HepG2 (cell line): ENCODE results near the gene DMTF1. TPM values are rescaled to one million over a fixed set of nuclear protein-coding genes. Genes with fewer than 3 reads are reported as not detected.
A peak's percentile ranks its signal among the peaks of the same experiment; 100 is the strongest.

Experiments used
- ATF7 ChIP-seq, 2 experiments: fragments of 450-650 bp in 1 of 2; sonication (generic) in 1 of 2; formaldehyde crosslinking in 1 of 2; IDR thresholded peaks; 2 replicates each; pipeline versions ENCODE4 v1.4.0 to v1.6.1; 2016 to 2020; ENCODE audit warnings: antibody characterized with exemption in 1 of 2, mild to moderate bottlenecking in 1 of 2, missing genetic modification reagents in 1 of 2
- CCAR2 ChIP-seq: fragments of 200-400 bp; formaldehyde crosslinking; optimal IDR thresholded peaks from 2 replicates; pipeline ENCODE3; 2018; ENCODE audit warnings: low read depth, mild to moderate bottlenecking, low read length, moderate library complexity
- FOSL1 ChIP-seq: sonication (generic); formaldehyde crosslinking; IDR thresholded peaks from 2 replicates; pipeline ENCODE4 v1.9.0; 2021; ENCODE audit warnings: missing genetic modification reagents, borderline replicate concordance
- NFE2L1 ChIP-seq: sonication (generic); formaldehyde crosslinking; IDR thresholded peaks from 2 replicates; pipeline ENCODE4 v1.4.0; 2020; ENCODE audit warnings: missing genetic modification reagents, mild to moderate bottlenecking, borderline replicate concordance
- NFIB ChIP-seq: sonication (generic); formaldehyde crosslinking; IDR thresholded peaks from 2 replicates; pipeline ENCODE4 v1.9.0; 2021; ENCODE audit warnings: missing genetic modification reagents, mild to moderate bottlenecking, borderline replicate concordance
- NR2F6 ChIP-seq, 2 experiments: IDR thresholded peaks; 2 replicates each; pipeline ENCODE4 v1.6.1; 2016; ENCODE audit warnings: antibody characterized with exemption in 1 of 2, mild to moderate bottlenecking in 1 of 2
- TMF1 ChIP-seq: sonication (generic); formaldehyde crosslinking; IDR thresholded peaks from 2 replicates; pipeline ENCODE4 v1.8.1; 2022; ENCODE audit warnings: low read depth, missing genetic modification reagents
- TSC22D2 ChIP-seq: sonication (generic); formaldehyde crosslinking; IDR thresholded peaks from 2 replicates; pipeline ENCODE4 v1.5.1; 2020; ENCODE audit warnings: missing genetic modification reagents, mild to moderate bottlenecking, borderline replicate concordance
- U2AF1 ChIP-seq: fragments of 200-400 bp; formaldehyde crosslinking; optimal IDR thresholded peaks from 2 replicates; pipeline ENCODE3; 2017; ENCODE audit warnings: mild to moderate bottlenecking, low read depth, low read length
- ZBTB40 ChIP-seq, 2 experiments: fragments of 450-650 bp in 1 of 2; sonication (generic) in 1 of 2; formaldehyde crosslinking in 1 of 2; IDR thresholded peaks; 2 replicates each; pipeline versions ENCODE4 v1.6.1 to v1.8.0; 2016 to 2022; ENCODE audit warnings: antibody characterized with exemption in 1 of 2, mild to moderate bottlenecking in 1 of 2, missing genetic modification reagents in 1 of 2
- ZMYM2 ChIP-seq: sonication (generic); formaldehyde crosslinking; IDR thresholded peaks from 2 replicates; pipeline ENCODE4 v1.8.0; 2022; ENCODE audit warnings: mild to moderate bottlenecking, missing genetic modification reagents
- ZNF281 ChIP-seq: sonication (generic); formaldehyde crosslinking; IDR thresholded peaks from 2 replicates; pipeline ENCODE4 v1.4.0; 2020; ENCODE audit warnings: missing genetic modification reagents, borderline replicate concordance
- ZNF746 ChIP-seq: sonication (generic); formaldehyde crosslinking; IDR thresholded peaks from 2 replicates; pipeline ENCODE4 v1.8.0; 2022; ENCODE audit warnings: mild to moderate bottlenecking, missing genetic modification reagents
- polyA plus RNA-seq, 8 experiments: library from polyadenylated mRNA; depleted of rRNA in 3 of 8; stranded (reverse) in 7 of 8; unstranded in 1 of 8; fragments of >200 nt; fragmentation: Illumina TruSeq in 4 of 8; extraction: Trizol in 4 of 8; gene quantifications; 2 replicates each; pipeline versions ENCODE4 v1.2.1 to v1.2.3, GENCODE V29; 2011 to 2016; ENCODE audit warnings: low read depth in 4 of 8, missing spikeins in 1 of 8, mixed read lengths in 1 of 8; ENCODE audit not compliant: insufficient read depth in 1 of 8
- total RNA-seq, 5 experiments: library from RNA; depleted of rRNA; stranded (reverse); fragments of >200 nt; fragmentation: Illumina TruSeq; extraction: Trizol; gene quantifications; 2 replicates each; pipeline ENCODE4 v1.2.3, GENCODE V29; 2016; ENCODE audit warnings: low read depth in 1 of 5
- TF ChIP-seq, protein P1 (sequence below): fragments of 450-650 bp; IDR thresholded peaks from 2 replicates; pipeline ENCODE4 v1.6.1; 2016

The DMTF1 gene
- total and polyA plus RNA-seq, 2 of the 13 experiments (the other 11 are each of a cell fraction or from before 2014, with no cell fraction given) = 45.8 to 132 TPM

- no peak for TF ChIP-seq ZBTB40 (IDR thresholded peaks at IDR 0.05)
- TF ChIP-seq ZBTB40 (CRISPR knock-in tag; IDR thresholded peaks at IDR 0.05) = 0 out of 2 replicates have a peak, but pooled peaks have one; percentile 25
- no peak for TF ChIP-seq FOSL1 (CRISPR knock-in tag)
- no peak for TF ChIP-seq ATF7 (IDR thresholded peaks at IDR 0.05)
- TF ChIP-seq ATF7 (CRISPR knock-in tag; IDR thresholded peaks at IDR 0.05) = no peak
- no peak for TF ChIP-seq ZNF746 (CRISPR knock-in tag)
- no peak for TF ChIP-seq NFE2L1
- 0 out of 2 replicates have a peak, but pooled peaks have one; percentile 4 for TF ChIP-seq TSC22D2 (CRISPR knock-in tag)
- 0 out of 2 replicates have a peak, but pooled peaks have one; percentile 32 for TF ChIP-seq ZMYM2 (CRISPR knock-in tag)
- TF ChIP-seq NR2F6 (IDR thresholded peaks at IDR 0.05) = no peak
- TF ChIP-seq NR2F6 (CRISPR knock-in tag; IDR thresholded peaks at IDR 0.05) = no peak
- TF ChIP-seq, protein P1, sequence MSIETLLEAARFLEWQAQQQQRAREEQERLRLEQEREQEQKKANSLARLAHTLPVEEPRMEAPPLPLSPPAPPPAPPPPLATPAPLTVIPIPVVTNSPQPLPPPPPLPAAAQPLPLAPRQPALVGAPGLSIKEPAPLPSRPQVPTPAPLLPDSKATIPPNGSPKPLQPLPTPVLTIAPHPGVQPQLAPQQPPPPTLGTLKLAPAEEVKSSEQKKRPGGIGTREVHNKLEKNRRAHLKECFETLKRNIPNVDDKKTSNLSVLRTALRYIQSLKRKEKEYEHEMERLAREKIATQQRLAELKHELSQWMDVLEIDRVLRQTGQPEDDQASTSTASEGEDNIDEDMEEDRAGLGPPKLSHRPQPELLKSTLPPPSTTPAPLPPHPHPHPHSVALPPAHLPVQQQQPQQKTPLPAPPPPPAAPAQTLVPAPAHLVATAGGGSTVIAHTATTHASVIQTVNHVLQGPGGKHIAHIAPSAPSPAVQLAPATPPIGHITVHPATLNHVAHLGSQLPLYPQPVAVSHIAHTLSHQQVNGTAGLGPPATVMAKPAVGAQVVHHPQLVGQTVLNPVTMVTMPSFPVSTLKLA = no peak
- TF ChIP-seq U2AF1 = no peak
- 0 out of 2 replicates have a peak, but pooled peaks have one; percentile 30 for TF ChIP-seq NFIB (CRISPR knock-in tag)
- TF ChIP-seq CCAR2 = no peak
- TF ChIP-seq ZNF281 (CRISPR knock-in tag) = no peak
- peak; percentile 54; the same call in 1 of the 2 replicates for TF ChIP-seq TMF1 (CRISPR knock-in tag)
These were observed 67.9 kb downstream of the DMTF1 start (continued) for GRCh38 chr7:87220026-87220733.
